ENCODE measurements around the gene PRSS3.
A peak's percentile ranks its signal among the peaks of the same experiment; 100 is the strongest.
"Not testable (repeated sequence)": the region's sequence is repeated elsewhere in the genome, so short reads cannot be mapped to it uniquely, and the experiment has no call there.

PRSS3 gene

DNA sequence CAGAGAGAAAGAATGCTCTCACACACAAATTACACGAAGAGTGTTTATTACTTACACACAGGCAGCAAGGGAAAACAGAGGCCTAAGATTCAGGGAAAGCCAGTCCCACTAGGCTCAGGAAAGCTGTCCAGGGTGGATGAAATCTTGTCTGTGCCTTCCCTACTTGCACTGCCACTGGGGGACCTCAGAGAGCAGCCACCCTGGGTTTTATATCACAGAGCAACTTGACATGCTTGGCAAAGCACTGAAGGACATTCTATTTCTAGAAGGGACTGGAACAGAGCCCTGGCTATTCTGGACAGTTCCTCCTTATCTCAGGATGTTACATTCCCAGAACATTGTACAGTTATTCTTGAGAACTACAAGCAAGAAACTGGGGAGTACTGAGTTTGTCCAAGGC, 7.5 kb upstream of the PRSS3 start:
- DNase-seq (ENCODE audit: extremely low spot score) = no peak
- ChIA-PET POLR2A (no interaction called here), CTCF (interaction anchor here (1.7 to 2.9 kb wide), 2 partner anchors 9 to 50 kb away, joined by 5 to 18 read pairs; no protein-coding TSS in a partner anchor)
- TF ChIP-seq, protein P1, sequence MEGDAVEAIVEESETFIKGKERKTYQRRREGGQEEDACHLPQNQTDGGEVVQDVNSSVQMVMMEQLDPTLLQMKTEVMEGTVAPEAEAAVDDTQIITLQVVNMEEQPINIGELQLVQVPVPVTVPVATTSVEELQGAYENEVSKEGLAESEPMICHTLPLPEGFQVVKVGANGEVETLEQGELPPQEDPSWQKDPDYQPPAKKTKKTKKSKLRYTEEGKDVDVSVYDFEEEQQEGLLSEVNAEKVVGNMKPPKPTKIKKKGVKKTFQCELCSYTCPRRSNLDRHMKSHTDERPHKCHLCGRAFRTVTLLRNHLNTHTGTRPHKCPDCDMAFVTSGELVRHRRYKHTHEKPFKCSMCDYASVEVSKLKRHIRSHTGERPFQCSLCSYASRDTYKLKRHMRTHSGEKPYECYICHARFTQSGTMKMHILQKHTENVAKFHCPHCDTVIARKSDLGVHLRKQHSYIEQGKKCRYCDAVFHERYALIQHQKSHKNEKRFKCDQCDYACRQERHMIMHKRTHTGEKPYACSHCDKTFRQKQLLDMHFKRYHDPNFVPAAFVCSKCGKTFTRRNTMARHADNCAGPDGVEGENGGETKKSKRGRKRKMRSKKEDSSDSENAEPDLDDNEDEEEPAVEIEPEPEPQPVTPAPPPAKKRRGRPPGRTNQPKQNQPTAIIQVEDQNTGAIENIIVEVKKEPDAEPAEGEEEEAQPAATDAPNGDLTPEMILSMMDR (IDR thresholded peaks at IDR 0.05; ENCODE audit: control extremely low read depth, extremely low read depth, low read depth, missing control alignments) = peak; percentile 6

DNA sequence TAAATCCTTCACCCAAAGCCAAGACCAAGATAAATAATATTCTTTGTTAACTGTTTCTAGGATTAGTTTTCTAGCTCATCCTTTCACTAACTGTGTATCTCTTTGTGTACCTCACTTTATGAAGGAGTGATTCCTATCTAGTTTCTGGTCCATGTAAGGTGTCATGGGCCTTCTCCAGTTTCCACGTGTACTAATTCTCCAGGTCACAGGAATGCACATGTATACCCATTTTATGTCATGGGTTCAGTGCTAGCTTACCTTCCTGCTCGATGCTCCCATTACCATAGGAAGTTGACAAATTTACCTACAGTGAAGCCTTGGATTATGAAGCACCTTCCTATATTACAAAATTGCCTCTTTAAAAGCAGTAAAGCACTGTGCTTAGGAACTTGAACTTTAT, 5.9 kb upstream of the PRSS3 start:
- CTCF ChIA-PET, POLR2A ChIA-PET: not testable (repeated sequence)

DNA sequence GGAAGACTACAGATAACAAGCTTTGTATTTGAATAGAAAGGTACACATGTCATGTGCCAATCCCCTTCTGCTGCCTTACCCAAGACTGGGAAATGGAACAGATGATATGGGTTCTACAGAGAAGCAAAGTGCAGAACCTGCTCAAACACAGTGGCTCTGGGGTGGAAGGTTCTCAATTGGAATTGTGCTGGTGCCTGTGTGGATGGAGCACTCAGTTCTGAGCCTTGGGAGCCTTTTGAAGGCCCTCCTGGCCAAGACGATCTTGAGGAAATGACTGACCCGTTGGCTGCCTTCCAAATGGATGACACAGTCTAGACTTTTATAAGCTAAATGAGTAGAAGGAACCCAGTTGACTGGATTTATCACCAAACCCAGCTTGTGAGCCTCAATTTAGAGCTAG, 4.2 kb upstream of the PRSS3 start:
- no peak for DNase-seq (ENCODE audit: extremely low spot score)
- ChIA-PET CTCF (interaction anchor here (1.6 to 5.3 kb wide), 2 partner anchors 12 to 21 kb away, joined by 3 to 24 read pairs; no protein-coding TSS in a partner anchor), POLR2A (no interaction called here)
- TF ChIP-seq, protein P1 (IDR thresholded peaks at IDR 0.05; ENCODE audit: control extremely low read depth, extremely low read depth, low read depth, missing control alignments) = no peak

More for the DNA sequence above, 5.9 kb upstream of the PRSS3 start:
- DNase-seq (ENCODE audit: extremely low spot score) = not testable (repeated sequence)

DNA sequence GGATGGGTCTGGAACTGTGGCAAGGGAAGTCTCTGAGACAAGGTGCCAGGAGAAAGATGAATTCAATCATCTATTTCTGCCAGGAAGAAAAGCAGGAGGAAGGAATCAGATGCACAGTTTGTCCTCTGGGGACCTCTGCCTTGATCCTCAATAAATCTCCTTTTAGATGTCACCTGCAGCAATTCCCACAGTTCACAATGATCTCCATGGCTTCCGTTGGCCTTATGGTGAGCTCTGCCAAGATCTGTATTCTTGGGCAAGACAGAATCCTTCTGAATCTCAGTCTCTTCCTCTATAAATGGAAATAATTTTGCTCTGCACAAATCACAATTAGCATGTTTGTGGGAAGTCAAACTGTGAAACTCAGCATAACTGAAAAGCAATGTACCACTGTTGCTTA, 1.9 kb upstream of the PRSS3 start:
- POLR2A ChIA-PET; DNase-seq (ENCODE audit: extremely low spot score): not testable (repeated sequence)
- CTCF ChIA-PET = interaction anchor here (1.3 to 5.3 kb wide), 2 partner anchors 15 to 16 kb away, joined by 3 to 24 read pairs; no protein-coding TSS in a partner anchor

DNA sequence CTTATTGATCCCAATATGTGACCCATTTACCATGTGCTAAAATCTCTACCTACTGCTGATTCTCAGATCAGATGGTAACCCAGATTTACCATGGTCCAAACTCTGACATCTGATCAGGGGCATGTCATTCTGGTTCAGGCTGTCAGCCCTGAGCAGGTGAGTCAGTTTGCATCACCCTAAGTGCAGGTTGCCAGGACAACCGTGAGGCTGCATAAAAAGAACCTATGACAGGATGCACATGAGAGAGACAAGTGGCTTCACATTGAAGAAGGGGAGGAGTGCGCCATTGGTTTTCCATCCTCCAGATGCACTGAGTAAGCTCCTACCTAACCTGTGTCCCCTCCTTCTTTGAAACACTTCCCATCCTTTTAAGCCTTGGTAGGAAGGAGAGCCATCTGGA, 801 bp upstream of the PRSS3 start:
- DNase-seq (ENCODE audit: extremely low spot score) = no peak
- TF ChIP-seq, protein P1 (IDR thresholded peaks at IDR 0.05; ENCODE audit: control extremely low read depth, extremely low read depth, low read depth, missing control alignments) = no peak
- POLR2A ChIA-PET = no interaction called here
- CTCF ChIA-PET = interaction anchor here (0.8 to 5.3 kb wide), 3 partner anchors 15 to 20 kb away, joined by 3 to 24 read pairs (median 3); no protein-coding TSS in a partner anchor

DNA sequence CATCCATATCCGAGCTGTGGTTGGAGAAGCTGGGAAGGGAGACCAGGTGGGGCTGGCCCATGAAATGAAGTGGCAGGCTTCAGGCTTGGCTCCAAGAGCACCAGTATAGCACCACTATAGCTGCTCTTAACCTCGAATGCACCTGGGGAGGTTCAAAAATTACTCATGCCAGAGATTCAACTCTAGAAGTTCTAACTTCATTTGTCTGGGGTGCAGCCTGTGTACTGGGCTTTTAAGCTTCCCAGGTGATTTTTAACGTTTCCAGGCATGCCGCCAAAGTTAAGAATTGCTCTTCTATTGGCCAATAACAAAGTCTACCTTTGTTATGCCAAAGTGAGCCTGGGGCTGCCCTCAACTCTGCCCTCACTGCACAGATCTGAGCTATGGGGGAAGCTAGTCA, 458 bp downstream of the PRSS3 start:
- ChIA-PET POLR2A (no interaction called here), CTCF (interaction anchor here (1.7 to 5.3 kb wide), 3 partner anchors 17 to 18 kb away, joined by 5 to 24 read pairs (median 9); no protein-coding TSS in a partner anchor)
- DNase-seq (ENCODE audit: extremely low spot score) = no peak
- TF ChIP-seq, protein P1 (IDR thresholded peaks at IDR 0.05; ENCODE audit: control extremely low read depth, extremely low read depth, low read depth, missing control alignments) = no peak

DNA sequence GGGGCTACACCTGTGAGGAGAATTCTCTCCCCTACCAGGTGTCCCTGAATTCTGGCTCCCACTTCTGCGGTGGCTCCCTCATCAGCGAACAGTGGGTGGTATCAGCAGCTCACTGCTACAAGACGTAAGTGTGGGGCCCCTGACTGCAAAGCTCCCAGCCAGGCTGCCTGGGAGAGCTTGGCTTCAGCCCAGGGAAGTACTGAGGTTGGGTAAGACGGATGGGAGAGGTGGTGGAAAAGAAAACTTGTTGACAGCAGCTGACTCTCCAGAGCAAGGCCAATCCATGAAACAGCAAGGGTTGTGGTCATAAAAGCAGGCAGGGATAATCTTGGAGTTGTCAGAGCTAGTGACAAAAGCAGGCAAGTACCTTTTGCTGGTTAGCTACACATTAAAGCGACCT, 1.3 kb downstream of the PRSS3 start:
- POLR2A ChIA-PET; DNase-seq (ENCODE audit: extremely low spot score): not testable (repeated sequence)
- CTCF ChIA-PET = interaction anchor here (0.7 to 2.2 kb wide), 3 partner anchors 17 to 173 kb away, joined by 3 to 9 read pairs (median 5); no protein-coding TSS in a partner anchor

DNA sequence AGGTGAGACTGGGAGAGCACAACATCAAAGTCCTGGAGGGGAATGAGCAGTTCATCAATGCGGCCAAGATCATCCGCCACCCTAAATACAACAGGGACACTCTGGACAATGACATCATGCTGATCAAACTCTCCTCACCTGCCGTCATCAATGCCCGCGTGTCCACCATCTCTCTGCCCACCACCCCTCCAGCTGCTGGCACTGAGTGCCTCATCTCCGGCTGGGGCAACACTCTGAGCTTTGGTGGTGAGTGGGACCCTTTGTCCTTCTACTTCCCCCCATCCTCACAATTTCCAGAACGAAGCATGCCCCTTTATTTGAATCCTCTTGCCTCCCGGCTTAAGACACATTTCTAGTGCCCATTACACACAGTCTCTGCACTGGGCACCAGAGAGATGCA, 2.5 kb downstream of the PRSS3 start:
- ChIA-PET CTCF (interaction anchor here (2.2 to 2.7 kb wide), 2 partner anchors 16 to 19 kb away, joined by 9 to 10 read pairs; no protein-coding TSS in a partner anchor), POLR2A (no interaction called here)
- TF ChIP-seq, protein P1 (IDR thresholded peaks at IDR 0.05; ENCODE audit: control extremely low read depth, extremely low read depth, low read depth, missing control alignments) = no peak
- DNase-seq (ENCODE audit: extremely low spot score) = no peak
